SK-N-MC (cell line): Measurements from ENCODE around the gene CS.

ENCODE experiments used
- EZH2 ChIP-seq: fragments of 200-600 bp; sonication (generic); IDR thresholded peaks from one replicate; pipeline ENCODE4 v1.6.1; 2017; ENCODE audit warnings: antibody characterized with exemption
- POLR2AphosphoS5 ChIP-seq: IDR thresholded peaks from 2 replicates; pipeline ENCODE4 v1.6.1; 2012; ENCODE audit warnings: mild to moderate bottlenecking, low read depth, low read length, borderline replicate concordance

DNA sequence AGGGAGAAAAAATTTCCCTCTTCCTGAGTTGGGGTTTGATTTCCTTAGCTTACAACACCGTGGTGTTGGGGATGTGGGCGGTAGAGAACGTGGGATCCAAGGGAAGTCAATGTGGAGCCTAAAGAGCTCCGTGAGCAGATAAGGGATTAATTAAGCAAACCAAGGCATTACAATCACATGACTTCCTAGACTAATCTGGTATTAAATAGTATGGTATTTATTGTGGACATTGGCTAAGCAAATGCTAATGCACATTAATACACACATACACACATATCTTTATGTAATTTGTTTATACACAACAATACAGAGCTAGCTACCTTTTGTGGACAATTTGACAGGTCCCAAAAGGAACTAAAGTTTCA is 77.6 kb downstream of the CS start:
- TF ChIP-seq EZH2 (no peak), POLR2AphosphoS5 (no peak)
